NCI-H2081 (cell line): ENCODE data around the gene LMO7.

ENCODE experiments used
- DNase-seq, 2 experiments: peaks; one replicate each; lab custom pipeline; 2025; lab: John Stamatoyannopoulos, UW

LMO7 gene

GRCh38 chr13:75635828-75636435 is at the start of gene LMO7:
Gene LMO7 (plus strand): TSS chr13:75636330. CDS start chr13:75636658, 328 bp downstream.
- DNase-seq = peak; percentile 4 to 31

GRCh38 chr13:75587679-75588078 is 48.5 kb upstream of the LMO7 start:
- peak in 1 of 2 experiments; percentile 18 for DNase-seq

- no peak for DNase-seq
Measured at GRCh38 chr13:75596657-75597182, 39.4 kb upstream of the LMO7 start.

- no peak for DNase-seq
Measured at GRCh38 chr13:75600371-75600770, 35.8 kb upstream of the LMO7 start.

GRCh38 chr13:75603038-75603437 is 33.1 kb upstream of the LMO7 start:
- no peak for DNase-seq

GRCh38 chr13:75607447-75607846 is 28.7 kb upstream of the LMO7 start:
- DNase-seq = no peak

- DNase-seq = no peak
Measured at GRCh38 chr13:75610466-75610865, 25.7 kb upstream of the LMO7 start.

- no peak for DNase-seq
Measured at GRCh38 chr13:75612354-75612753, 23.8 kb upstream of the LMO7 start.

- no peak for DNase-seq
Measured at GRCh38 chr13:75617230-75617629, 18.9 kb upstream of the LMO7 start.

GRCh38 chr13:75618308-75618707 is 17.8 kb upstream of the LMO7 start:
- DNase-seq = no peak

- no peak for DNase-seq
Measured at GRCh38 chr13:75620020-75620419, 16.1 kb upstream of the LMO7 start.

GRCh38 chr13:75621147-75621546 is 15.0 kb upstream of the LMO7 start:
- no peak for DNase-seq

GRCh38 chr13:75628801-75629200 is 7.3 kb upstream of the LMO7 start:
- no peak for DNase-seq

GRCh38 chr13:75633285-75633684 is 2.8 kb upstream of the LMO7 start:
- DNase-seq = no peak

- no peak for DNase-seq
Measured at GRCh38 chr13:75635101-75635827, 866 bp upstream of the LMO7 start.

GRCh38 chr13:75636436-75637180 is 478 bp downstream of the LMO7 start:
- DNase-seq = peak in 1 of 2 experiments; percentile 31

GRCh38 chr13:75637181-75637750 is 1.1 kb downstream of the LMO7 start:
- no peak for DNase-seq

GRCh38 chr13:75639454-75639853 is 3.3 kb downstream of the LMO7 start:
- no peak for DNase-seq

GRCh38 chr13:75641026-75641425 is 4.9 kb downstream of the LMO7 start:
- DNase-seq = no peak

GRCh38 chr13:75643182-75643581 is 7.1 kb downstream of the LMO7 start:
- no peak for DNase-seq

- DNase-seq = no peak
Measured at GRCh38 chr13:75643693-75644092, 7.6 kb downstream of the LMO7 start.

GRCh38 chr13:75645141-75645540 is 9.0 kb downstream of the LMO7 start:
- no peak for DNase-seq
